ENCODE results near the gene BNC2.

BNC2 gene

GRCh38 chr9:16868701-16869100 lies 1.8 kb downstream of the BNC2 start:
- no peak for DNase-seq

- no peak for DNase-seq
These were observed 2.7 kb downstream of the BNC2 start for GRCh38 chr9:16867576-16868311.

DNA sequence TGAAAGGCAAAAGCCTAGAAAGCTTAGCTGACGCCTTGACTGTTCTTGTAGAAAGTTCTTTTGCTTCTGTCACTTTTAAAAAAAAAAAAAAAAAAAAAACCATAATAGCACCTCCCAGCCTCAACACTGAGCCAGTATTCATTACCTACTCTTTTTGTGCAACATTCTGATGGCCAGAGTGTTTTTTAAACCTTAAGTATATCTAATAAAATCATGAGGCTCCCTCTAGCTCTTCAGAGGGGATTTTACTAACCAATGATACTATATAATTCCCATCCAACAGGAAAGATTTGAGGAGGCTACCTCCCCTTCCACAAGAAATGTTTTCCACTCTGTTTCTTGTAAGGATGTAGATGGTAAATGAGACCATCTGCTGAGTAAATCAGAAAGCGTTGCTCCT lies 3.9 kb downstream of the BNC2 start:
- no peak for DNase-seq

- DNase-seq = no peak
These were observed 5.6 kb downstream of the BNC2 start for GRCh38 chr9:16864649-16865434.

DNA sequence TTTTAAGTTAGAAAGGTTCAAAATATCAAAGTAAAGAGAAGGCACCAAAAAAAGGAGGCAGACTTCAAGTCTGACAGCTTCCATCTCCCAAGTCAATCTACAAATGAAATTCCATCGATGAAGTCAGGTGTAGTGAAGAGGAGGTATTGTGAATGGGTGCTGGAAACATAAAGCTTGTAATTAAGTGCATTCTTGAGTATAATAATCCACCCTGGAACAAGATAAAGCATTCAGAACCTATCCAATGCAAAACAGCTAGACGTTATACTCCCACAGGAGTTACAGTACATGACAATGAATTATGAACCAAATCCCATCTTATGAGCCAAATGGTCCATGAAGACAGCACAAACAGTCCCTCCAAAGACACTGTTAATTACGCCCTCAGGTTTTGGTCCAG lies 22.3 kb downstream of the BNC2 start:
- no peak for DNase-seq

GRCh38 chr9:16846986-16847385 lies 23.5 kb downstream of the BNC2 start:
- DNase-seq = no peak

GRCh38 chr9:16846367-16846766 lies 24.1 kb downstream of the BNC2 start:
- DNase-seq = no peak

DNA sequence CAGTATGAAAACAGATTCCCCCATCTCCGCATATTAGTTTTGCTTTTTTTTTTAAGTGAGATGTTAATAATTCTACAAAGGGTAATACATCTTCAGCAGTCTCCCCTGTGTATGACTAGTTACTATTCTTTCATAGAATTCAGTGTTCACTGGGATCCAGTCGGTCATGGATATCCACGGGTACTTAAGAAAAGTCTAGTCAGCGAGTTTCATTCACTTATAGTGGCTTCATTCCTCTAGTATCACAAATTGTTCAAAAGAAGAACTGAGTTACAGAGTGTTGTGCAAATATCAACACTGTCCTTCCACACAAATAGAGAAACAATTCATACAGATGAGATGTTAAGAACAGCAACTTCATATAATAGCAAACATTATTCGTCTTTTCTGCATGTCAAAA lies 35.7 kb downstream of the BNC2 start:
- no peak for DNase-seq

DNA sequence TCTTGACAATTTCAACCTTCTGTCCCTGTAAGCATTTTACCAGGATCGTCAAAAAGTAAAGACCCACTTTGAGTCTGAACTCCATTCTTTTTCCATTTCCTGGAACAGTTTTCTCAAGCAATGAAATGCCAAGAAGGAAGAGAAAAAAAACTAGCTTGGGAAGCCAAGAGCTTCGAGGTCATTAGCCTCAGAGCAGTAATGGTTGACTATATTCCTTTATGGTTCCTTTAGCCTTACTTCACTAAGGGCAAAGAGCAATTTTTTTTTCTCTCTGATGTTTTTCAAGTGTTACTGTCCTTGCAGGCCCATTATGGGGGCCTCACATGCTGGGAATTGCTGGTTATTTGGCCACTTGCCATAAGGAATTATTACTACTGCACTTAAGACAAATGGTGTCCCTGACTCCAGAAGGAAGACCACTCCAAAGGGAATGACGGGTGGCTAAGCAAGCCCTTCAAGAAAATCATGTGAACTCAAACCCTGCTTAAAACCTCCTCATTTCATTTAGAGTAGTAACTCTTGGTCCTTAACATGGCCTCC lies 37.1 kb downstream of the BNC2 start:
- DNase-seq = no peak

DNA sequence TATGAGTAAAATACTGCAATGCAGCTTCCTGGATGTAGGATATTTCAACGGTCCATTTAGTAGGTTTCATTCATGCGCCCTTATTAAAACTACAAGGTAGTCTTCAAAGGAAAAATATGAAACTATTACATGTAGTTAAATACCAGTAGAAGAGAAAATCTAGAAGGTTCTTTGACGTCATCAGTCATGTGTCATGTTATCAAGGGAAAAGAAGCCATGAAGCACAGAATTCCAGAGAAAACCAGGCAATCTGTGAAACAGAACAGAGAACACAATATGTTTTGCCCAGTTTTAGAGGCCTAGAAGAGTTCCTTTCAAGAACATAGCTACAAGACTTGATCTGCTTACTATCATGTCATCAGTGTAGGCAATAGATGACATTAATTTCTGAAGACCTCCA lies 38.4 kb downstream of the BNC2 start:
- DNase-seq = no peak

- DNase-seq = no peak
These were observed 39.7 kb downstream of the BNC2 start for GRCh38 chr9:16830806-16831205.

DNA sequence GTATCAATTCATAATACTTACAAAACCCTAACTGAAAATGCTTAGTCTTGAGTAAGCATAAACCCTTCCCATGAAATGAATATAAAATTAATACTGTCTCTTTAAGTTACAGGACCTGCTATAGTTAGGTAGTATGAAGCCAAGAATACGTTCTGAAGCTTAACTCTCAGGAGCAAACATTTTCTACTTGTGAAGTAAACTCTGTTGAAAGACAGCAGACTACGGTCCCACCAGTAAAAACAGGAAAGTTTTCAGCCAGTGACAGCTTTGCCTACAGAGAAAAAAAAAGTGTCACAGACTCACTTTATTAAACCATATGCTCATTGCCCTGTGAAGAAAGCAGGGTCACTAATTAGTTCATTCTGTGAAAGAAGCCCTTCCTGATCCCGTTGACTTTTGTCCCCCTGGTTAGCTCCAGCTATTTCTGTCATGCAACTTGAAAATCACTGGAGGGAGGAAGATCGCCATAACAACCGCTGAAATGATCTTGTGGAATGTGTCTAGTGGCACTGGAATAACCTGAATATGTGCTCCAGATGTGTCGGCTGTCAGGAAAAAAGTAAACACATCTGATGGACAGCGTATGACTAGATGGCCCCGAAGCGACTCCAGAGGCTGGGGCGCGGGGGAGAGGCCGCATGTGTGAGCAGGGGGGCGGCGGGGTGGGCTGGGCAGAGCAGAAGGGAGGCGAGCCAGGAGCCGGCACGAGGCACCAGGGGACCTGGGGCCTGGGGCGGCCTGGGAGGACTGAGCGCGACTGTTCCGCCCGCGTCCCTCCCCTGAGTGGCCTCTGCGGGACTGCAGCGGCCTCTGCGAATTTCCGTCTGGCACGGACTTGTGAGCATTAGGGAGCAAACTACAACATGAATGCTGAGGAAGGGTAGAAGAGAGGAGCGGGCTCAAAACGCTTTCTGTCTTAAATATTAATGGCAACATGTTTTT lies 41.9 kb downstream of the BNC2 start:
- DNase-seq = no peak

DNA sequence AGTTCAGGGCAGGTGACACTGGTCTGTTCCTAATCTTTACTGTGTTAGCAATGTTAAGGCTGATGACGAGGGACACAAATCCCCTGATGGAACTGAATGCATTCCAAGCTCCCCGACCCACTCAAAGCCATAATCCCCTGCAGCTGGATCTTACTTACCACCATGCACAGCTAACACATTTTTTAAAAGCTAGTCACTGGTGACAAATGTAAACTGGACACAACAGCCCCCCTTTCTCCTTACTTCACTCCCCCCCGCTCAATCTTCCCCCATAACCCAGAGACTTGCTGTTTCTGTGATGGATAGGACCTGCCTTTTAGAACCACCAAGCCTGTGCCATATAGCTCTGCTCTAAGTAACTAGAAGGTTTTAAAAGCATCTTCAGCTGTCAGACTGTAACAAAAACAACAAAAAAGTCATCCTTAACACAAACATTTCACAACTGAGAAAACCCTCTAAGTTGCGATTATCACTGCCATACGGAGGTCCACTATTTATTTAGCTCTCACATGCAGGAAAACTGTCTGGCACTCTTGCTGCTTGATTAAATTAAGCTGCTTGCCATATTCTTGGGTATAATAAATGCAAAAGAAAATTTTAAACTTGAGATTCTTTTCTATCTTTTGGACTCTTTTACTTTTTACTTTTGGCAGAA lies 44.4 kb downstream of the BNC2 start:
- DNase-seq = no peak

DNA sequence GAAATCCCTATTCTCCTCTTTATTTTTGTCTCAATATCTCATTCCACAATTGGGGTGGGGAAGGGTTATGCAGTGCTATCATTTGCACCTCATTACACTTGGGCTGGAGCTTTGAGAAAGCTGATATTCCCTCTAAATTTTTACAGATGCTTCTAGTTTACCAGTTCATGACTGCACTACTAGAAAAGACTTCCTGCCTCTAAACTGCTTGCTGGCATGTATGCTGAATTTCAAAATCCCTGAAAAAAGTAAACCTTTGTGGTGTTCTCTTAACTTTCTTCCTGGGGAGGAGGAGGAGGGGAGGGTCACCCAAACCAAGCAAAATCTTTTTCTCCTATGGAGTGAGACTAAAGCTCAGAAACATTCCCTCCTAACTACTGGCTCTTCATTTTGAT lies 45.1 kb downstream of the BNC2 start:
- DNase-seq = no peak

- DNase-seq = no peak
These were observed 45.7 kb downstream of the BNC2 start for GRCh38 chr9:16824545-16825330.

DNA sequence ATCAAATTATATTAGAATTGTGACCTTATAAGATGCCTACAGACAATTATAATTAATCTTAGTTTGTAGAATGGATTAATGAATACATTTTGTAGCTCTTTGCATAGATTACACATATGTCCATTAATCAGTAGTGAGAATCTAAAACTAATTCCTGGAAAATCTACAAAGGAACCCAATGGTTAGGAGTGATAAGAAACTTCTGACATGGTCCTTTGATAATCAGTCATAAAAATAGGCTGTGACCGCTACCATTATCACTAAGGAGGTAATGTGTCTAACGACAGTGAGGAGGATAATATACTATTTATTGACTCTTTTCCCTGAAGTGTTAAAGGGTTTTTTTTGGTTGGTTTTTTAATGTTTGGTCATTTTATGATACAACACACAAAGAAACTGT lies 46.6 kb downstream of the BNC2 start:
- no peak for DNase-seq

- no peak for DNase-seq
These were observed 49.1 kb downstream of the BNC2 start for GRCh38 chr9:16821344-16821743.

DNA sequence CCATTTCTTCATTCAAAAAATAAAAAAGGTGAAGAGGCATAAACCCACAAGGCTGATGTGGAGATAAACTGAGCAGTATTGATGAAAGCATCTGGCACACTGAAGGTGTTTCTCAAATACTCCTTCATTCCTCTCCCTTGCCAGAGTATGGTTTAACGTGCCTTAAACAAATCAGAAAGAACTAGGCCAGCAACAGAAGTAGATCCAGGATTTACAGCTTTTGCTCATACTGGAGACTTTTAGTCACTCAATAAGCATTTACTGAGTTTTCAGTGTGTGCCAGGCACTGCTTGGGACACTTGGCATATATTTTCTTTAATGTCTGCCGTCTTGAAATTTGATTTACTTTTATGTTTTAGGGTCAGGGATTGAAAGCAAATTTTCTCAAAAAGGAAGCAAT lies 53.0 kb downstream of the BNC2 start:
- DNase-seq = no peak

GRCh38 chr9:16817002-16817401 lies 53.5 kb downstream of the BNC2 start:
- no peak for DNase-seq

GRCh38 chr9:16816011-16816410 lies 54.5 kb downstream of the BNC2 start:
- no peak for DNase-seq

DNA sequence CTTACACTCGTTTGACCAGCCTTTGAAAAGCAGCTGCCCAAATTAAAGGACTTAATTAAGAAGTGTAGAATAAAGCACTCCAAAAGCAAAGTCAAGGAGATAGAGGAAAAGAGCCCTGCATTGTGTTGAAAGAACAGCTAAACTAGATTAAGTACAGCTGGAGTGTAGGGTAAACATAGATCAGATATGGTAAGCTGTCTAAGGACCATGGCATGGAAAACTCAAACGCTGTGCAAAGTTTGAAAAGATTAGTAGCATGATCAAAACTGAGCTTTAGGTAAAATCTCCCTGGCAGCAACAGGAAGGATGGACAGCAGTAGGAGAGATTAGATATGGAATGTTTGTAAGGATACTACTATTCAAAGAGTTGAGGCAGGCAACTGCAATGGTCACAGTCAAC lies 55.4 kb downstream of the BNC2 start:
- DNase-seq = no peak

GRCh38 chr9:16813838-16814237 lies 56.6 kb downstream of the BNC2 start:
- no peak for DNase-seq
